Caco-2 (cell line): ENCODE measurements around the gene REX1BD. TPM values are rescaled to one million over a fixed set of nuclear protein-coding genes. Genes with fewer than 3 reads are reported as not detected.

ENCODE experiments used
- BruUV-seq: library from RNA; stranded (reverse); fragments of 400-500 nt; replicated peaks from 2 replicates; lab custom pipeline; 2021; lab: Mats Ljungman, UMichigan
- CTCF ChIA-PET: fragments of 300-600 bp; sonication (Branson Sonifier 250); formaldehyde crosslinking; loops from one replicate; lab custom pipeline; 2022; ENCODE audit warnings: antibody characterized with exemption; lab: Charles Lee
- POLR2A ChIA-PET: fragments of 300-600 bp; sonication (Branson Sonifier 250); formaldehyde crosslinking; loops from one replicate; lab custom pipeline; 2022; ENCODE audit warnings: antibody characterized with exemption; lab: Charles Lee
- DNase-seq, 2 experiments: peaks; one replicate each; pipeline versions ENCODE4 v3.0.0 to v3.0.0-alpha.2; 2020 to 2022
- H3K27me3 ChIP-seq: replicated peaks from 2 replicates; pipeline ENCODE4 v1.6.0; 2011; ENCODE audit warnings: low read length; ENCODE audit not compliant: control insufficient read depth, insufficient read depth
- H3K36me3 ChIP-seq: 2 replicates; pipeline ENCODE4 v1.5.1; 2011; ENCODE audit warnings: low read length; ENCODE audit not compliant: control insufficient read depth, insufficient read depth
- H3K4me1 ChIP-seq: fragments of 250-450 bp; sonication (Bioruptor Pico); 2 replicates; pipeline ENCODE4 v1.5.1; 2020; ENCODE audit warnings: mild to moderate bottlenecking
- H3K4me3 ChIP-seq: 2 replicates; pipeline ENCODE4 v1.5.1; 2011; ENCODE audit warnings: low read depth, mild to moderate bottlenecking, control low read depth, low read length
- H3K9me3 ChIP-seq: fragments of 250-450 bp; sonication (Bioruptor Pico); 2 replicates; pipeline ENCODE4 v1.5.1; 2020; ENCODE audit warnings: mild to moderate bottlenecking, moderate library complexity
- H3K27ac Mint-ChIP-seq: one replicate; pipeline ENCODE4 v1.8.0; 2022; ENCODE audit warnings: mixed read lengths; ENCODE audit not compliant: unreplicated experiment
- H3K27me3 Mint-ChIP-seq: one replicate; pipeline ENCODE4 v1.8.0; 2022; ENCODE audit warnings: mixed read lengths; ENCODE audit not compliant: insufficient read depth, unreplicated experiment
- H3K36me3 Mint-ChIP-seq: one replicate; pipeline ENCODE4 v1.8.0; 2022; ENCODE audit warnings: mild to moderate bottlenecking, mixed read lengths; ENCODE audit not compliant: insufficient read depth, unreplicated experiment
- H3K4me1 Mint-ChIP-seq: one replicate; pipeline ENCODE4 v1.8.0; 2022; ENCODE audit warnings: low read depth, mixed read lengths; ENCODE audit not compliant: unreplicated experiment
- H3K4me3 Mint-ChIP-seq: one replicate; pipeline ENCODE4 v1.8.0; 2022; ENCODE audit warnings: mild to moderate bottlenecking, moderate library complexity, mixed read lengths; ENCODE audit not compliant: unreplicated experiment
- H3K9me3 Mint-ChIP-seq: one replicate; pipeline ENCODE4 v1.8.0; 2022; ENCODE audit warnings: mixed read lengths; ENCODE audit not compliant: unreplicated experiment
- CTCF ChIP-seq, 2 experiments: fragments of 200-600 bp in 1 of 2; IDR thresholded peaks; 1 replicate in 1 of 2; 2 replicates in 1 of 2; pipeline versions ENCODE4 v1.5.1 to v1.8.0; 2011 to 2022; ENCODE audit warnings: antibody characterized with exemption in 1 of 2, control low read depth in 1 of 2, inconsistent platforms in 1 of 2, low read depth in 1 of 2, low read length in 1 of 2, mild to moderate bottlenecking in 1 of 2, moderate library complexity in 1 of 2; ENCODE audit not compliant: insufficient read depth in 1 of 2, severe bottlenecking in 1 of 2, unreplicated experiment in 1 of 2
- intact Hi-C: fragments of 100-400 bp; cut with micrococcal nuclease; formaldehyde crosslinking; loops from one replicate; pipeline ENCODE4 v1.10.0; 2022; ENCODE audit not compliant: unreplicated experiment
- total RNA-seq: library from RNA; stranded (reverse); gene quantifications from 2 replicates; pipeline ENCODE4 v1.2.3, GENCODE V29; 2022

Gene REX1BD
- total RNA-seq, 1 experiment from 2014 or later, result 48.3 TPM

- peaks cover 6% of the 10 kb centered on the region for H3K27me3 ChIP-seq
- no TSS peak for BruUV-seq
- no peak for TF ChIP-seq CTCF (IDR thresholded peaks at IDR 0.05; ENCODE audit: insufficient read depth in 1 of 2, low read depth in 1 of 2, low read length in 1 of 2, severe bottlenecking in 1 of 2, unreplicated experiment in 1 of 2)
These were observed 16.6 kb downstream of the REX1BD start for GRCh38 chr19:18605196-18605545.

GRCh38 chr19:18605546-18606280, 17.1 kb downstream of the REX1BD start:
- Histone ChIP-seq H3K36me3 (no peaks in the 10 kb centered on the region), H3K4me3 (peak overlapping the region; percentile 8), H3K9me3 (no peaks in the 10 kb centered on the region), H3K27me3 (peaks cover 6% of the 10 kb centered on the region), H3K4me1 (peaks cover 20% of the 10 kb centered on the region)
- POLR2A ChIA-PET, result no interaction called here
- DNase-seq, result no peak
- no TSS peak for BruUV-seq
- CTCF ChIA-PET, result no interaction called here
- Mint-ChIP-seq H3K9me3 (no peaks in the 10 kb centered on the region), H3K4me3 (peak overlapping the region; percentile 59), H3K27ac (no peak overlapping the region), H3K27me3 (peaks cover 25% of the 10 kb centered on the region), H3K36me3 (no peaks in the 10 kb centered on the region), H3K4me1 (peaks cover 9% of the 10 kb centered on the region)
- no peak for TF ChIP-seq CTCF (IDR thresholded peaks at IDR 0.05; ENCODE audit: insufficient read depth in 1 of 2, low read depth in 1 of 2, low read length in 1 of 2, severe bottlenecking in 1 of 2, unreplicated experiment in 1 of 2)
- intact Hi-C loops, result loop anchor here (1.0 kb wide), 1 partner anchor 12 kb away; no protein-coding TSS in a partner anchor

More at GRCh38 chr19:18605196-18605545, 16.6 kb downstream of the REX1BD start:
- H3K27ac Mint-ChIP-seq, result no peak overlapping the region
- POLR2A ChIA-PET, result no interaction called here
- no peaks in the 10 kb centered on the region for H3K9me3 Mint-ChIP-seq
- intact Hi-C loops, result no loop called here
- no peaks in the 10 kb centered on the region for H3K9me3 ChIP-seq
- H3K4me1 Mint-ChIP-seq, result peaks cover 9% of the 10 kb centered on the region
- peaks cover 25% of the 10 kb centered on the region for H3K27me3 Mint-ChIP-seq
- CTCF ChIA-PET, result no interaction called here
- DNase-seq, result no peak
- H3K36me3 ChIP-seq, result no peaks in the 10 kb centered on the region
- H3K4me3 Mint-ChIP-seq, result peak overlapping the region; percentile 59
- no peaks in the 10 kb centered on the region for H3K36me3 Mint-ChIP-seq
- peaks cover 14% of the 10 kb centered on the region for H3K4me1 ChIP-seq
- H3K4me3 ChIP-seq, result no peak overlapping the region

- H3K4me3 ChIP-seq, result peak within 1 kb of the TSS; percentile 23
- H3K27me3 ChIP-seq, result peaks cover 9% of the 10 kb centered on the region
- intact Hi-C loops, result loop anchor here (1.0 kb wide), 1 partner anchor 13 kb away; no protein-coding TSS in a partner anchor
- BruUV-seq, result no TSS peak
- Mint-ChIP-seq H3K4me1 (peaks cover 14% of the 10 kb centered on the region), H3K27ac (no peak within 1 kb of the TSS), H3K27me3 (peaks cover 29% of the 10 kb centered on the region), H3K9me3 (no peaks in the 10 kb centered on the region), H3K36me3 (no peaks in the 10 kb centered on the region), H3K4me3 (peak within 1 kb of the TSS; percentile 66)
- H3K36me3 ChIP-seq, result no peaks in the 10 kb centered on the region
- no peaks in the 10 kb centered on the region for H3K9me3 ChIP-seq
- ChIA-PET CTCF (interaction anchor here (0.7 kb wide), 1 partner anchor 9 kb away, joined by 3 read pairs; no protein-coding TSS in a partner anchor), POLR2A (no interaction called here)
- no peak for DNase-seq
- no peak for TF ChIP-seq CTCF (IDR thresholded peaks at IDR 0.05; ENCODE audit: insufficient read depth in 1 of 2, low read depth in 1 of 2, low read length in 1 of 2, severe bottlenecking in 1 of 2, unreplicated experiment in 1 of 2)
- H3K4me1 ChIP-seq, result peaks cover 26% of the 10 kb centered on the region
These were observed 18.0 kb downstream of the REX1BD start, which contains the start of gene CRLF1 for GRCh38 chr19:18606281-18607225. Gene CRLF1 (minus strand): TSS chr19:18606799. CDS start chr19:18606656, 143 bp downstream.
